Loucy (cell line): ENCODE results near the gene CDK13.

Experiments
- H2AFZ ChIP-seq: fragments of 200-600 bp; sonication (generic); 2 replicates; pipeline ENCODE4 v1.6.0; 2016; ENCODE audit warnings: antibody characterized with exemption, mild to moderate bottlenecking, low read length, moderate library complexity
- H3F3A ChIP-seq: fragments of 200-600 bp; 2 replicates; pipeline ENCODE4 v1.6.0; 2016; ENCODE audit warnings: antibody characterized with exemption, low read depth, mild to moderate bottlenecking
- H3K27me3 ChIP-seq: fragments of 200-600 bp; sonication (generic); 2 replicates; pipeline ENCODE4 v1.6.1; 2014; ENCODE audit warnings: low read length, mild to moderate bottlenecking; ENCODE audit not compliant: insufficient read depth, poor library complexity, severe bottlenecking
- H3K36me3 ChIP-seq: fragments of 200-600 bp; sonication (generic); 2 replicates; pipeline ENCODE4 v1.6.1; 2016; ENCODE audit warnings: low read length; ENCODE audit not compliant: insufficient read depth
- H3K4me1 ChIP-seq: fragments of 200-600 bp; sonication (generic); 2 replicates; pipeline ENCODE4 v1.5.1; 2014; ENCODE audit warnings: low read length, mild to moderate bottlenecking; ENCODE audit not compliant: insufficient read depth, poor library complexity, severe bottlenecking
- H3K4me2 ChIP-seq: fragments of 200-600 bp; sonication (generic); 2 replicates; pipeline ENCODE4 v1.6.0; 2014; ENCODE audit warnings: antibody characterized with exemption, low read length, low read depth, mild to moderate bottlenecking; ENCODE audit not compliant: poor library complexity, severe bottlenecking
- H3K4me3 ChIP-seq: fragments of 200-600 bp; sonication (generic); 2 replicates; pipeline ENCODE4 v1.5.1; 2014; ENCODE audit warnings: low read length, mild to moderate bottlenecking, mixed read lengths; ENCODE audit not compliant: poor library complexity, severe bottlenecking
- H3K79me2 ChIP-seq: fragments of 200-600 bp; sonication (generic); 2 replicates; pipeline ENCODE4 v1.6.1; 2014; ENCODE audit warnings: low read length; ENCODE audit not compliant: insufficient read depth
- H3K9ac ChIP-seq: fragments of 200-600 bp; sonication (generic); 2 replicates; pipeline ENCODE4 v1.6.0; 2014; ENCODE audit warnings: mild to moderate bottlenecking, low read depth, low read length, moderate library complexity; ENCODE audit not compliant: poor library complexity, severe bottlenecking
- H3K9me2 ChIP-seq: fragments of 200-600 bp; sonication (generic); replicated peaks from 2 replicates; pipeline ENCODE4 v1.6.1; 2016; ENCODE audit warnings: low read depth, low read length, mixed read lengths
- H3K9me3 ChIP-seq: fragments of 200-600 bp; sonication (generic); 2 replicates; pipeline ENCODE4 v1.6.1; 2014; ENCODE audit warnings: mild to moderate bottlenecking, antibody characterized with exemption, low read length, low read depth; ENCODE audit not compliant: insufficient read depth
- H4K20me1 ChIP-seq: fragments of 200-600 bp; sonication (generic); 2 replicates; pipeline ENCODE4 v1.6.0; 2014; ENCODE audit warnings: antibody characterized with exemption, low read length, mild to moderate bottlenecking; ENCODE audit not compliant: insufficient read depth, poor library complexity, severe bottlenecking
- EZH2phosphoT487 ChIP-seq: fragments of 200-600 bp; IDR thresholded peaks from 2 replicates; pipeline ENCODE4 v1.6.1; 2018; ENCODE audit warnings: antibody characterized with exemption, mild to moderate bottlenecking, moderate library complexity, borderline replicate concordance
- TF ChIP-seq, protein P1 (sequence below): fragments of 200-600 bp; sonication (generic); conservative IDR thresholded peaks from 2 replicates; pipeline ENCODE4 v1.5.1; 2014; ENCODE audit warnings: mild to moderate bottlenecking, antibody characterized with exemption, low read length

The CDK13 gene

GRCh38 chr7:39952803-39953202 lies 2.7 kb downstream of the CDK13 start:
- Histone ChIP-seq H3K9ac (peak overlapping the region; percentile 93), H3K4me1 (peaks cover 50% of the 10 kb centered on the region), H2AFZ (no peak overlapping the region)

DNA sequence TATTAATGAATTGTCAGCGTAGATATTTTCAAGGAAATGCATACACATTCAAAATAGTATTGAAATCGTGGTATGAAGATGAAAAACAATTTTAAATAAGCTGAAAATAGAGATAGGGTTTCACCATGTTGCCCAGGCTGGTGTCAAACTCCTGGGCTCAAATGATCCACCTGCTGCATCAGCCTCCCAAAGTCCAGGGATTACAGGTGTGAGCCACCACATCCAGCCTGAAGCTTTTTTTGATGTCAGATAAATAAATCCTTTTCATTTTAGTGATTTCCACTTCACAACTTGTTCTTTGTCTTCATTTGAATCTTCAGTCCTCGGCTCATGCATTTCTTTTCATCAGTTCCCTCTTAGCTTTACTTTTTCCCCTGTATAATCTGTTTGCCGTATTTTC lies 4.6 kb downstream of the CDK13 start:
- H3K36me3 ChIP-seq, result no peaks in the 10 kb centered on the region
- H2AFZ ChIP-seq, result no peak overlapping the region
- H4K20me1 ChIP-seq, result peaks cover 89% of the 10 kb centered on the region
- H3K4me3 ChIP-seq, result peak overlapping the region; percentile 82
- H3F3A ChIP-seq, result no peaks in the 10 kb centered on the region
- TF ChIP-seq EZH2phosphoT487, result no peak
- TF ChIP-seq, protein P1, sequence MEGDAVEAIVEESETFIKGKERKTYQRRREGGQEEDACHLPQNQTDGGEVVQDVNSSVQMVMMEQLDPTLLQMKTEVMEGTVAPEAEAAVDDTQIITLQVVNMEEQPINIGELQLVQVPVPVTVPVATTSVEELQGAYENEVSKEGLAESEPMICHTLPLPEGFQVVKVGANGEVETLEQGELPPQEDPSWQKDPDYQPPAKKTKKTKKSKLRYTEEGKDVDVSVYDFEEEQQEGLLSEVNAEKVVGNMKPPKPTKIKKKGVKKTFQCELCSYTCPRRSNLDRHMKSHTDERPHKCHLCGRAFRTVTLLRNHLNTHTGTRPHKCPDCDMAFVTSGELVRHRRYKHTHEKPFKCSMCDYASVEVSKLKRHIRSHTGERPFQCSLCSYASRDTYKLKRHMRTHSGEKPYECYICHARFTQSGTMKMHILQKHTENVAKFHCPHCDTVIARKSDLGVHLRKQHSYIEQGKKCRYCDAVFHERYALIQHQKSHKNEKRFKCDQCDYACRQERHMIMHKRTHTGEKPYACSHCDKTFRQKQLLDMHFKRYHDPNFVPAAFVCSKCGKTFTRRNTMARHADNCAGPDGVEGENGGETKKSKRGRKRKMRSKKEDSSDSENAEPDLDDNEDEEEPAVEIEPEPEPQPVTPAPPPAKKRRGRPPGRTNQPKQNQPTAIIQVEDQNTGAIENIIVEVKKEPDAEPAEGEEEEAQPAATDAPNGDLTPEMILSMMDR, result no peak
- H3K79me2 ChIP-seq, result peaks cover 95% of the 10 kb centered on the region
- no peaks in the 10 kb centered on the region for H3K27me3 ChIP-seq
- no peaks in the 10 kb centered on the region for H3K9me3 ChIP-seq
- peak overlapping the region; percentile 93 for H3K9ac ChIP-seq
- H3K4me2 ChIP-seq, result peak overlapping the region; percentile 79
- peaks cover 44% of the 10 kb centered on the region for H3K4me1 ChIP-seq
- H3K9me2 ChIP-seq, result no peaks in the 10 kb centered on the region

More at GRCh38 chr7:39952803-39953202, 2.7 kb downstream of the CDK13 start:
- no peaks in the 10 kb centered on the region for H3K36me3 ChIP-seq
- peaks cover 77% of the 10 kb centered on the region for H3K79me2 ChIP-seq
- no peak for TF ChIP-seq EZH2phosphoT487
- TF ChIP-seq, protein P1, result no peak
- H3K9me3 ChIP-seq, result no peaks in the 10 kb centered on the region
- no peaks in the 10 kb centered on the region for H3K9me2 ChIP-seq
- 0 out of 2 replicates have a peak, but pooled peaks cover 2% of the 10 kb centered on the region for H3F3A ChIP-seq
- no peaks in the 10 kb centered on the region for H3K27me3 ChIP-seq
- H4K20me1 ChIP-seq, result peaks cover 72% of the 10 kb centered on the region
- peak overlapping the region; percentile 79 for H3K4me2 ChIP-seq
- peak overlapping the region; percentile 82 for H3K4me3 ChIP-seq

GRCh38 chr7:39958038-39958437 lies 8.0 kb downstream of the CDK13 start:
- Histone ChIP-seq H3K9me3 (no peaks in the 10 kb centered on the region), H3K36me3 (peaks cover 7% of the 10 kb centered on the region; the same call in 1 of the 2 replicates), H2AFZ (no peak overlapping the region), H3K9ac (no peak overlapping the region), H3K4me3 (peak overlapping the region; percentile 82), H3K27me3 (no peaks in the 10 kb centered on the region), H4K20me1 (peaks cover 76% of the 10 kb centered on the region), H3K4me2 (peak overlapping the region; percentile 79), H3K9me2 (no peaks in the 10 kb centered on the region), H3F3A (no peaks in the 10 kb centered on the region), H3K4me1 (peaks cover 34% of the 10 kb centered on the region), H3K79me2 (peaks cover 94% of the 10 kb centered on the region)
- no peak for TF ChIP-seq EZH2phosphoT487
- TF ChIP-seq, protein P1, result no peak
